Measurements from ENCODE around the gene TMEM132A. TPM values are rescaled to one million over a fixed set of nuclear protein-coding genes. Genes with fewer than 3 reads are reported as not detected.
A peak's percentile ranks its signal among the peaks of the same experiment; 100 is the strongest.

Gene TMEM132A
- total and polyA plus RNA-seq, 2 donors (not counting 1 experiment from before 2014, with no cell fraction given): 6.9 to 13.2 TPM

GRCh38 chr11:60951904-60952741, 27.9 kb downstream of the TMEM132A start, which contains the start of gene SLC15A3:
Gene SLC15A3, minus strand, starts transcription at chr11:60952176. Its CDS starts 625 bp downstream, at chr11:60951551.
- H3K27ac ChIP-seq (ENCODE audit: insufficient read depth, low read length): peak within 1 kb of the TSS; percentile 60

GRCh38 chr11:60952742-60953170, 28.5 kb downstream of the TMEM132A start:
- H3K4me3 ChIP-seq (replicated peaks in 1 of 4; ENCODE audit: control extremely low read depth in 1 of 4, insufficient read depth in 1 of 4, low read depth in 3 of 4, low read length in 4 of 4): peak overlapping the region in 2 of 4 experiments; percentile 56 to 59
- no peaks in the 10 kb centered on the region for H3K27me3 ChIP-seq (ENCODE audit: control insufficient read depth, insufficient read depth, low read length)
- H3K9ac ChIP-seq (ENCODE audit: insufficient read depth, low read length): no peak overlapping the region
- H3K4me2 ChIP-seq (ENCODE audit: extremely low read depth, insufficient read depth, low read length): peak overlapping the region; percentile 82
- H2AFZ ChIP-seq (ENCODE audit: low read length): peak overlapping the region; percentile 83
- peak overlapping the region; percentile 60 for H3K27ac ChIP-seq (ENCODE audit: insufficient read depth, low read length)
- TF ChIP-seq EZH2 (IDR thresholded peaks at IDR 0.05; ENCODE audit: low read length, missing control alignments): no peak
- no peak for TF ChIP-seq CTCF (conservative IDR thresholded peaks at IDR 0.05 in 1 of 2, IDR thresholded peaks at IDR 0.05 in 1 of 2; ENCODE audit: low read depth in 1 of 2, low read length in 2 of 2)
- peaks cover 2% of the 10 kb centered on the region for H3K4me1 ChIP-seq (ENCODE audit: control insufficient read depth, extremely low read depth, insufficient read depth, low read length)
- H3K9me3 ChIP-seq (ENCODE audit: control insufficient read depth, insufficient read depth, low read depth, low read length): no peaks in the 10 kb centered on the region
- no peaks in the 10 kb centered on the region for H3K36me3 ChIP-seq (ENCODE audit: control insufficient read depth, insufficient read depth, low read length)
- no peaks in the 10 kb centered on the region for H4K20me1 ChIP-seq (ENCODE audit: control insufficient read depth, extremely low read depth, insufficient read depth, low read length)
- H3K79me2 ChIP-seq (ENCODE audit: control insufficient read depth, insufficient read depth, low read length): no peaks in the 10 kb centered on the region
- no peak for DNase-seq (ENCODE audit: low read depth in 2 of 2)

More at GRCh38 chr11:60951904-60952741, 27.9 kb downstream of the TMEM132A start, which contains the start of gene SLC15A3:
- H3K9me3 ChIP-seq (ENCODE audit: control insufficient read depth, insufficient read depth, low read depth, low read length): no peaks in the 10 kb centered on the region
- TF ChIP-seq EZH2 (IDR thresholded peaks at IDR 0.05; ENCODE audit: low read length, missing control alignments) (no peak), CTCF (conservative IDR thresholded peaks at IDR 0.05 in 1 of 2, IDR thresholded peaks at IDR 0.05 in 1 of 2; ENCODE audit: low read depth in 1 of 2, low read length in 2 of 2) (no peak)
- peaks cover 2% of the 10 kb centered on the region for H3K4me1 ChIP-seq (ENCODE audit: control insufficient read depth, extremely low read depth, insufficient read depth, low read length)
- peak within 1 kb of the TSS; percentile 49 to 59 (median 56) for H3K4me3 ChIP-seq (replicated peaks in 1 of 4; ENCODE audit: control extremely low read depth in 1 of 4, insufficient read depth in 1 of 4, low read depth in 3 of 4, low read length in 4 of 4)
- H3K36me3 ChIP-seq (ENCODE audit: control insufficient read depth, insufficient read depth, low read length): no peaks in the 10 kb centered on the region
- DNase-seq (ENCODE audit: low read depth in 2 of 2): peak in 1 of 2 donors; percentile 50
- peak within 1 kb of the TSS; percentile 82 for H3K4me2 ChIP-seq (ENCODE audit: extremely low read depth, insufficient read depth, low read length)
- H3K27me3 ChIP-seq (ENCODE audit: control insufficient read depth, insufficient read depth, low read length): no peaks in the 10 kb centered on the region
- H3K9ac ChIP-seq (ENCODE audit: insufficient read depth, low read length): peak within 1 kb of the TSS; percentile 59
- H4K20me1 ChIP-seq (ENCODE audit: control insufficient read depth, extremely low read depth, insufficient read depth, low read length): no peaks in the 10 kb centered on the region
- H3K79me2 ChIP-seq (ENCODE audit: control insufficient read depth, insufficient read depth, low read length): no peaks in the 10 kb centered on the region
- peak within 1 kb of the TSS; percentile 83 for H2AFZ ChIP-seq (ENCODE audit: low read length)

DNA sequence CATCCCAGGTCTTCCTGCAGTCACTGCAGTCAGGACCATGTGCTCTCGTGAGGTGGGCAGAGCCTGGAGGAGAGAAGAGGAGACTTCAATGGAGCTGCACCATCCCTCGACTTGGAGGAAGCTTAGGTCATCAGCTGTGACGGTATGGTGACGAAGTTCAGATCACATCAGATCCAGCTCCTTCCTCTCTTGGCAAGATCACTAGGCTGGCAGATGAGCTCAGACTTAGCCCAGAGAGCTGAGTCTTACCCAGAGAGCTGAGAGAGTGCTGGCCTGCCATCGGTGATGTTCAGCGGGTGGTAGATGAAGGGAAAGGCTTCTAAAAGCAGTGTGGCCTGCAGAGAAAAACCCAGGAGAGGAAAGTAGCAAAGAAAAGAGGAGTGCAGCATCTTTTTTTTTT, 29.5 kb downstream of the TMEM132A start:
- Histone ChIP-seq H3K9ac (ENCODE audit: insufficient read depth, low read length) (no peak overlapping the region), H3K79me2 (ENCODE audit: control insufficient read depth, insufficient read depth, low read length) (no peaks in the 10 kb centered on the region), H4K20me1 (ENCODE audit: control insufficient read depth, extremely low read depth, insufficient read depth, low read length) (no peaks in the 10 kb centered on the region), H3K9me3 (ENCODE audit: control insufficient read depth, insufficient read depth, low read depth, low read length) (no peaks in the 10 kb centered on the region), H3K27ac (ENCODE audit: insufficient read depth, low read length) (no peak overlapping the region), H3K36me3 (ENCODE audit: control insufficient read depth, insufficient read depth, low read length) (no peaks in the 10 kb centered on the region), H3K4me1 (ENCODE audit: control insufficient read depth, extremely low read depth, insufficient read depth, low read length) (peaks cover 2% of the 10 kb centered on the region), H3K4me2 (ENCODE audit: extremely low read depth, insufficient read depth, low read length) (no peak overlapping the region), H2AFZ (ENCODE audit: low read length) (peak overlapping the region; percentile 49), H3K4me3 (replicated peaks in 1 of 4; ENCODE audit: control extremely low read depth in 1 of 4, insufficient read depth in 1 of 4, low read depth in 3 of 4, low read length in 4 of 4) (no peak overlapping the region), H3K27me3 (ENCODE audit: control insufficient read depth, insufficient read depth, low read length) (no peaks in the 10 kb centered on the region)
- TF ChIP-seq CTCF (conservative IDR thresholded peaks at IDR 0.05 in 1 of 2, IDR thresholded peaks at IDR 0.05 in 1 of 2; ENCODE audit: low read depth in 1 of 2, low read length in 2 of 2) (no peak), EZH2 (IDR thresholded peaks at IDR 0.05; ENCODE audit: low read length, missing control alignments) (no peak)
- DNase-seq (ENCODE audit: low read depth in 2 of 2): peak in 1 of 2 donors; percentile 26
